NCI-H524 treated with DMSO at 0.1 percent for 48 hours (cell line): ENCODE results near the gene RIOX2.
"Not testable (repeated sequence)": the region's sequence is repeated elsewhere in the genome, so short reads cannot be mapped to it uniquely, and the experiment has no call there.

Source experiments
- DNase-seq: peaks from one replicate; lab custom pipeline; 2025; lab: John Stamatoyannopoulos, UW

The RIOX2 gene

GRCh38 chr3:97911459-97911858, 60.8 kb downstream of the RIOX2 start:
- DNase-seq = no peak

- DNase-seq = no peak
Measured at GRCh38 chr3:97910931-97911351, 61.3 kb downstream of the RIOX2 start.

GRCh38 chr3:97910236-97910831, 61.9 kb downstream of the RIOX2 start:
- DNase-seq = not testable (repeated sequence)

- not testable (repeated sequence) for DNase-seq
Measured at GRCh38 chr3:97909830-97910229, 62.4 kb downstream of the RIOX2 start.

GRCh38 chr3:97901313-97902248, 70.7 kb downstream of the RIOX2 start:
- DNase-seq = no peak

GRCh38 chr3:97899331-97899730, 72.9 kb downstream of the RIOX2 start:
- DNase-seq = no peak

GRCh38 chr3:97896547-97896946, 75.7 kb downstream of the RIOX2 start:
- no peak for DNase-seq

GRCh38 chr3:97896129-97896528, 76.1 kb downstream of the RIOX2 start:
- peak; percentile 19 for DNase-seq

GRCh38 chr3:97895216-97895615, 77.0 kb downstream of the RIOX2 start:
- no peak for DNase-seq

- no peak for DNase-seq
Measured at GRCh38 chr3:97892852-97893251, 79.4 kb downstream of the RIOX2 start.
